Stimulated activated CD8-positive, alpha-beta memory T cell treated with anti-CD3 and anti-CD28 coated beads, Interleukin-12 subunit alpha, Interleukin-12 subunit beta, amount 100 ng/mL, for 1 hour (primary cell): ENCODE measurements around the gene MARK3.

ENCODE experiments used
- DNase-seq: peaks from one replicate; pipeline ENCODE4 v3.0.0-alpha.2; 2020; ENCODE audit warnings: low read depth

The MARK3 gene

GRCh38 chr14:103550451-103551337 is 165.5 kb downstream of the MARK3 start:
- no peak for DNase-seq

- no peak for DNase-seq
Measured at GRCh38 chr14:103551338-103551762, 166.1 kb downstream of the MARK3 start.

GRCh38 chr14:103552011-103552845 is 167.0 kb downstream of the MARK3 start:
- DNase-seq = no peak

DNA sequence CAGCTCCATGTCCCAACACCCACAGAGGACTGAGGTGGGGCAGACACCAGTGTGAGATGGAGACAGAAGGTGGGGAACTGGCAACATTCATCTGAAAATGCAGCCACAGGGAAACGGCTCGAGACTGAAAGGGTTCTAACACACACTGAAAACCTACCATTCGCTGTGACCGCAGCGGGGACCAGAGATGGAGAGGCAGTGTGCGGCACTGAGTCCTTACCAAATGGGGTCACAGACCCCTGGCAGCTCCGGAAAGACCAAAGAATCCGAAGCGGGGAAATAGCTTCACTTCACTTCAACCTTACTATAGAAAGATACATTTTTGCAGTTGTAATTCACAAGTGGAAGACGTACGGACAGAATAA is 167.6 kb downstream of the MARK3 start:
- DNase-seq = no peak
